Esophagus mucosa (tissue), 1 donor: Measurements from ENCODE around the gene CFAP251. TPM values are rescaled to one million over a fixed set of nuclear protein-coding genes. Genes with fewer than 3 reads are reported as not detected.

Experiments used
- total RNA-seq: library from RNA; stranded (reverse); gene quantifications from one replicate; pipeline ENCODE4 v1.2.4, GENCODE V29; 2023
- donor health status: DM: yes; HTN: yes; CAD: no.

CFAP251 gene
- total RNA-seq, 1 donor from 2014 or later, result 18.3 TPM

Other genes with a start within 250 kb of the CFAP251 start
- gene MORN3, start 248.9 kb upstream of the CFAP251 start, total RNA-seq, result 0.08 TPM
- gene TMEM120B, start 205.8 kb upstream of the CFAP251 start, total RNA-seq, result 4.1 TPM
- gene RHOF, start 124.9 kb upstream of the CFAP251 start, total RNA-seq, result 5.9 TPM
- 16.3 TPM for gene SETD1B, start 114.6 kb upstream of the CFAP251 start, total RNA-seq
- gene HPD, start 59.7 kb upstream of the CFAP251 start, total RNA-seq, result 0.28 TPM
- 48.7 TPM for gene PSMD9, start 29.8 kb upstream of the CFAP251 start, total RNA-seq
- gene BCL7A, start 103.3 kb downstream of the CFAP251 start, total RNA-seq, result 2.3 TPM
- gene MLXIP, start 160.2 kb downstream of the CFAP251 start, total RNA-seq, result 13.1 TPM